Panc1 (cell line): ENCODE data around the gene TSKS. TPM values are rescaled to one million over a fixed set of nuclear protein-coding genes. Genes with fewer than 3 reads are reported as not detected.

Experiments
- ATAC-seq: fragments of 200-7000 bp; cut with Tn5 transposase; 2 replicates; pipeline ENCODE4 v1.9.1; 2020; ENCODE audit warnings: mild to moderate bottlenecking, moderate library complexity
- BruUV-seq: library from RNA; stranded (reverse); fragments of 400-500 nt; replicated peaks from 2 replicates; lab custom pipeline; 2021; lab: Mats Ljungman, UMichigan
- CTCF ChIA-PET: fragments of 300-600 bp; sonication (Branson Sonifier 250); formaldehyde crosslinking; loops from one replicate; lab custom pipeline; 2022; ENCODE audit warnings: antibody characterized with exemption; lab: Charles Lee
- POLR2A ChIA-PET: fragments of 300-600 bp; sonication (Branson Sonifier 250); formaldehyde crosslinking; loops from one replicate; lab custom pipeline; 2022; ENCODE audit warnings: antibody characterized with exemption; lab: Charles Lee
- DNase-seq: peaks from one replicate; pipeline ENCODE4 v3.0.0-alpha.2; 2010; ENCODE audit warnings: low read depth, low spot score
- H3K27ac ChIP-seq: 2 replicates; pipeline ENCODE4 v1.5.1; 2011; ENCODE audit warnings: mild to moderate bottlenecking, low read length, inconsistent platforms
- H3K27me3 ChIP-seq: fragments of 200-500 bp; sonication (Bioruptor generic); 2 replicates; pipeline ENCODE4 v1.6.0; 2014; ENCODE audit warnings: low read length, inconsistent platforms; ENCODE audit not compliant: control insufficient read depth, insufficient read depth
- H3K36me3 ChIP-seq: fragments of 200-500 bp; sonication (Bioruptor generic); 2 replicates; pipeline ENCODE4 v1.5.1; 2014; ENCODE audit warnings: inconsistent platforms, mild to moderate bottlenecking, low read length, moderate library complexity; ENCODE audit not compliant: control insufficient read depth, insufficient read depth
- H3K4me1 ChIP-seq: 2 replicates; pipeline ENCODE4 v1.5.1; 2011; ENCODE audit warnings: inconsistent platforms, mild to moderate bottlenecking, low read length, moderate library complexity; ENCODE audit not compliant: control insufficient read depth, insufficient read depth
- H3K4me3 ChIP-seq, 2 experiments: 2 replicates each; pipeline ENCODE4 v1.5.1; 2011 to 2012; ENCODE audit warnings: low read depth in 2 of 2, low read length in 2 of 2, mild to moderate bottlenecking in 2 of 2, inconsistent platforms in 1 of 2, moderate library complexity in 1 of 2
- H3K9me3 ChIP-seq: fragments of 200-500 bp; sonication (Bioruptor generic); 2 replicates; pipeline ENCODE4 v1.5.1; 2014; ENCODE audit warnings: low read depth, mild to moderate bottlenecking, inconsistent platforms, low read length, moderate library complexity; ENCODE audit not compliant: control insufficient read depth, insufficient read depth
- CTCF ChIP-seq: fragments of 450-650 bp; IDR thresholded peaks from 2 replicates; pipeline ENCODE4 v1.5.1; 2017; ENCODE audit warnings: mild to moderate bottlenecking
- POLR2AphosphoS5 ChIP-seq: IDR thresholded peaks from 2 replicates; pipeline ENCODE4 v1.6.1; 2012; ENCODE audit warnings: mild to moderate bottlenecking, low read depth, low read length, moderate library complexity
- REST ChIP-seq, 2 experiments: IDR thresholded peaks; 2 replicates each; pipeline ENCODE4 v1.6.1; 2011 to 2012; ENCODE audit warnings: low read depth in 2 of 2, control low read depth in 1 of 2, low read length in 1 of 2, mild to moderate bottlenecking in 1 of 2, moderate library complexity in 1 of 2; ENCODE audit not compliant: insufficient read depth in 1 of 2
- SIN3A ChIP-seq: IDR thresholded peaks from 2 replicates; pipeline ENCODE4 v1.6.1; 2012; ENCODE audit warnings: low read depth, mild to moderate bottlenecking, low read length, moderate library complexity, borderline replicate concordance; ENCODE audit not compliant: insufficient read depth
- TCF7L2 ChIP-seq: IDR thresholded peaks from 2 replicates; pipeline ENCODE4 v1.6.1; 2011; ENCODE audit warnings: mild to moderate bottlenecking, low read depth, low read length, inconsistent platforms
- in situ Hi-C: cut with HindIII; loops from 2 replicates; pipeline ENCODE4 v1.10.0; 2016; ENCODE audit warnings: low sequenced_read_pairs, low pct_unique_long_range_greater_than_20kb
- intact Hi-C: fragments of 100-400 bp; cut with micrococcal nuclease; formaldehyde crosslinking; loops from one replicate; pipeline ENCODE4 v1.10.0; 2022; ENCODE audit not compliant: unreplicated experiment
- total RNA-seq: library from RNA; stranded (reverse); gene quantifications from one replicate; pipeline ENCODE4 v1.2.1, GENCODE V29; 2021; ENCODE audit not compliant: unreplicated experiment

TSKS gene
- total RNA-seq, 1 experiment from 2014 or later: not detected

- in situ Hi-C loops: no loop called here
- Histone ChIP-seq H3K4me3 (no peak overlapping the region), H3K27me3 (no peaks in the 10 kb centered on the region), H3K4me1 (no peaks in the 10 kb centered on the region), H3K36me3 (no peaks in the 10 kb centered on the region), H3K9me3 (no peaks in the 10 kb centered on the region), H3K27ac (no peak overlapping the region)
- DNase-seq (no peak), ATAC-seq (peak; percentile 50)
- ChIA-PET CTCF (no interaction called here), POLR2A (no interaction called here)
- TF ChIP-seq REST (IDR thresholded peaks at IDR 0.05; ENCODE audit: insufficient read depth in 1 of 2, low read depth in 2 of 2, low read length in 1 of 2) (no peak), SIN3A (no peak), CTCF (no peak), TCF7L2 (no peak), POLR2AphosphoS5 (no peak)
- no TSS peak for BruUV-seq
- intact Hi-C loops: no loop called here
Measured at GRCh38 chr19:49758292-49758691, 4.8 kb downstream of the TSKS start.

GRCh38 chr19:49755956-49756355 is 7.2 kb downstream of the TSKS start:
- in situ Hi-C loops: no loop called here
- ChIA-PET CTCF (no interaction called here), POLR2A (no interaction called here)
- Histone ChIP-seq H3K36me3 (no peaks in the 10 kb centered on the region), H3K4me1 (no peaks in the 10 kb centered on the region), H3K9me3 (no peaks in the 10 kb centered on the region), H3K27me3 (no peaks in the 10 kb centered on the region), H3K4me3 (no peak overlapping the region), H3K27ac (no peak overlapping the region)
- DNase-seq: no peak
- ATAC-seq: no peak
- BruUV-seq: no TSS peak
- intact Hi-C loops: no loop called here
- TF ChIP-seq SIN3A (no peak), TCF7L2 (no peak), REST (IDR thresholded peaks at IDR 0.05; ENCODE audit: insufficient read depth in 1 of 2, low read depth in 2 of 2, low read length in 1 of 2) (no peak), POLR2AphosphoS5 (no peak), CTCF (no peak)
